GM12865 (cell line): ENCODE measurements around the gene EZH2.

ENCODE experiments used
- DNase-seq: peaks from one replicate; pipeline ENCODE4 v3.0.0; 2010; ENCODE audit warnings: low read depth
- H3K4me3 ChIP-seq: 2 replicates; pipeline ENCODE4 v1.5.1; 2011; ENCODE audit warnings: mild to moderate bottlenecking, low read depth, low read length, control low read depth
- TF ChIP-seq, protein P1 (sequence below): IDR thresholded peaks from 2 replicates; pipeline ENCODE4 v1.5.1; 2011; ENCODE audit warnings: low read length, control low read depth, low read depth, inconsistent platforms; ENCODE audit not compliant: insufficient read depth; ENCODE audit errors: missing control alignments

Gene EZH2

DNA sequence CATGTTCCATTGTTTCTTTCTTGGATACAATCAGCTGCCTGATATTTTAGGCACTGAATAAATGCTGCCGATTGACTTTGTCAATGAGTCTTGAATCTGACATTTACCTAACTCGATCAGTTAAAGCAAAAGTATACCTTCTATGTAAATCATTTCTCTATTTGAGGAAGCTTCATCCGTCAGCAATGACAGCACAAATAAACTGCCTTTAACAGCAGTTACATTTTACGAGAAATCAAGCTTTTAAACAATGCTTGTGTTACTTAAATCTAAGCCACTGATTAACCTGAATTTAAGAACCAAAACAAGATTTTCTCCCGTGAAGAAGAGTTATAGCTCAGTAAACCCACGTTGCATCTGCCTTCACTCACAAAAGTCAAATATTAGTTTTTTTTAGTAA, 114.1 kb downstream of the EZH2 start:
- no peak overlapping the region for H3K4me3 ChIP-seq
- TF ChIP-seq, protein P1, sequence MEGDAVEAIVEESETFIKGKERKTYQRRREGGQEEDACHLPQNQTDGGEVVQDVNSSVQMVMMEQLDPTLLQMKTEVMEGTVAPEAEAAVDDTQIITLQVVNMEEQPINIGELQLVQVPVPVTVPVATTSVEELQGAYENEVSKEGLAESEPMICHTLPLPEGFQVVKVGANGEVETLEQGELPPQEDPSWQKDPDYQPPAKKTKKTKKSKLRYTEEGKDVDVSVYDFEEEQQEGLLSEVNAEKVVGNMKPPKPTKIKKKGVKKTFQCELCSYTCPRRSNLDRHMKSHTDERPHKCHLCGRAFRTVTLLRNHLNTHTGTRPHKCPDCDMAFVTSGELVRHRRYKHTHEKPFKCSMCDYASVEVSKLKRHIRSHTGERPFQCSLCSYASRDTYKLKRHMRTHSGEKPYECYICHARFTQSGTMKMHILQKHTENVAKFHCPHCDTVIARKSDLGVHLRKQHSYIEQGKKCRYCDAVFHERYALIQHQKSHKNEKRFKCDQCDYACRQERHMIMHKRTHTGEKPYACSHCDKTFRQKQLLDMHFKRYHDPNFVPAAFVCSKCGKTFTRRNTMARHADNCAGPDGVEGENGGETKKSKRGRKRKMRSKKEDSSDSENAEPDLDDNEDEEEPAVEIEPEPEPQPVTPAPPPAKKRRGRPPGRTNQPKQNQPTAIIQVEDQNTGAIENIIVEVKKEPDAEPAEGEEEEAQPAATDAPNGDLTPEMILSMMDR = no peak
- DNase-seq = no peak

DNA sequence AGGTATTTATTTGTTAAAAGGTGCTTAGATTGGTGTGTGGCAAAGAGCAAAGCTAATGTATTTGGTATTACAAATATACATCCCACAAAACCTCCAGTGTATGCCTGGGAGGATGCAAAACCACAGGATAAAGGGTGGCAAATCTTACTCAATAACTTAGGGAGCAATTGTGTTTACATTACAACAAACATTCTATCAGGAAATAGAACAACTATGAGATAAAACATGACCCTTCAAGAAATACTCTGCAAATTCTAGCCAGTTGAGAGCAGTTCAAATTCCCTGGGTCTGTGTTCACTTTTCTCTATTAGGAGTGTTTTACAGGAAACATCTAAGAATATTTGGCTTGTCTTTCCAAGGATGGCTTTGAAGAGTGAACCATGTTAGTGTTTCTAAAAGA, 120.5 kb downstream of the EZH2 start:
- H3K4me3 ChIP-seq = no peak overlapping the region
- TF ChIP-seq, protein P1 = no peak
- DNase-seq = no peak

GRCh38 chr7:148761499-148762278, 122.4 kb downstream of the EZH2 start:
- TF ChIP-seq, protein P1 = no peak
- DNase-seq = no peak
- no peak overlapping the region for H3K4me3 ChIP-seq
